HCT116 (cell line): ENCODE results near the gene DDX3X. TPM values are rescaled to one million over a fixed set of nuclear protein-coding genes. Genes with fewer than 3 reads are reported as not detected.

Source experiments
- ATAC-seq: fragments of 200-7000 bp; cut with Tn5 transposase; 2 replicates; pipeline ENCODE4 v1.9.1; 2020; ENCODE audit warnings: mild to moderate bottlenecking, moderate library complexity
- BruUV-seq: library from RNA; stranded (reverse); fragments of 400-500 nt; replicated peaks from 2 replicates; lab custom pipeline; 2021; lab: Mats Ljungman, UMichigan
- CTCF ChIA-PET: fragments of 300-600 bp; sonication (Branson Sonifier 250); formaldehyde crosslinking; loops from one replicate; lab custom pipeline; 2021; ENCODE audit warnings: antibody characterized with exemption; lab: Charles Lee
- POLR2A ChIA-PET: fragments of 300-600, 350-600 bp; sonication (Branson Sonifier 250); formaldehyde crosslinking; loops from one replicate; lab custom pipeline; 2021; ENCODE audit warnings: antibody characterized with exemption; lab: Charles Lee
- RAD21 ChIA-PET, 2 experiments: fragments of 300-600 bp; sonication (Branson Sonifier 250); formaldehyde crosslinking; loops; one replicate each; lab custom pipeline; 2023; ENCODE audit warnings: low total read pairs in 2 of 2; ENCODE audit not compliant: uncharacterized antibody in 2 of 2, unreplicated experiment in 2 of 2, low non-redundant PET in 1 of 2; lab: Charles Lee
- DNase-seq: peaks from one replicate; pipeline ENCODE4 v3.0.0-alpha.2; 2010; ENCODE audit warnings: low read depth, low spot score
- H2AFZ ChIP-seq: fragments of 200-600 bp; shearing (Covaris generic), sonication (generic); 2 replicates; pipeline ENCODE4 v1.6.1; 2017; ENCODE audit warnings: low read depth, mixed run types, mixed read lengths, antibody characterized with exemption, low read length; ENCODE audit not compliant: poor library complexity, severe bottlenecking
- H3K27ac ChIP-seq: 2 replicates; pipeline ENCODE4 v1.5.1; 2012; ENCODE audit warnings: low read depth, low read length
- H3K27me3 ChIP-seq: fragments of 200-600 bp; sonication (generic); 2 replicates; pipeline ENCODE4 v1.6.1; 2016; ENCODE audit warnings: mixed run types, low read length, mixed read lengths; ENCODE audit not compliant: insufficient read depth
- H3K36me3 ChIP-seq, 2 experiments: fragments of 200-500 bp in 1 of 2; fragments of 200-600 bp in 1 of 2; sonication (Bioruptor generic) in 1 of 2; sonication (generic) in 1 of 2; 2 replicates each; pipeline versions ENCODE4 v1.5.1 to v1.6.1; 2014 to 2016; ENCODE audit warnings: low read length in 2 of 2, inconsistent platforms in 1 of 2, mixed read lengths in 1 of 2, mixed run types in 1 of 2; ENCODE audit not compliant: insufficient read depth in 2 of 2, control insufficient read depth in 1 of 2
- H3K4me1 ChIP-seq, 2 experiments: fragments of 200-600 bp in 1 of 2; sonication (generic) in 1 of 2; 2 replicates each; pipeline versions ENCODE4 v1.5.1 to v1.6.1; 2012 to 2017; ENCODE audit warnings: low read length in 2 of 2, inconsistent platforms in 1 of 2, mild to moderate bottlenecking in 1 of 2, mixed read lengths in 1 of 2, mixed run types in 1 of 2, moderate library complexity in 1 of 2; ENCODE audit not compliant: insufficient read depth in 2 of 2, control insufficient read depth in 1 of 2
- H3K4me2 ChIP-seq: fragments of 200-600 bp; sonication (generic); 2 replicates; pipeline ENCODE4 v1.6.1; 2017; ENCODE audit warnings: mixed run types, low read length, mixed read lengths
- H3K4me3 ChIP-seq, 2 experiments: fragments of 200-600 bp in 1 of 2; sonication (generic) in 1 of 2; replicated peaks in 1 of 2; 2 replicates each; pipeline ENCODE4 v1.5.1; 2011 to 2016; ENCODE audit warnings: low read length in 2 of 2, control low read depth in 1 of 2, low read depth in 1 of 2, mild to moderate bottlenecking in 1 of 2, mixed read lengths in 1 of 2, mixed run types in 1 of 2
- H3K79me2 ChIP-seq: fragments of 200-600 bp; sonication (generic); 2 replicates; pipeline ENCODE4 v1.6.1; 2017; ENCODE audit warnings: mild to moderate bottlenecking, mixed run types, low read length, moderate library complexity, mixed read lengths; ENCODE audit not compliant: insufficient read depth
- H3K9ac ChIP-seq: fragments of 200-600 bp; sonication (generic); 2 replicates; pipeline ENCODE4 v1.6.1; 2016; ENCODE audit warnings: low read length, mixed read lengths
- H3K9me2 ChIP-seq: fragments of 200-600 bp; sonication (generic), shearing (Covaris generic); 2 replicates; pipeline ENCODE4 v1.6.1; 2017; ENCODE audit warnings: mixed run types, mild to moderate bottlenecking, moderate library complexity; ENCODE audit not compliant: insufficient read depth
- H3K9me3 ChIP-seq, 2 experiments: fragments of 200-500 bp in 1 of 2; fragments of 200-600 bp in 1 of 2; sonication (Bioruptor generic) in 1 of 2; sonication (generic) in 1 of 2; 2 replicates each; pipeline ENCODE4 v1.6.1; 2014 to 2017; ENCODE audit warnings: low read length in 2 of 2, mixed read lengths in 2 of 2, inconsistent platforms in 1 of 2, low read depth in 1 of 2, mild to moderate bottlenecking in 1 of 2, mixed run types in 1 of 2, moderate library complexity in 1 of 2; ENCODE audit not compliant: control insufficient read depth in 1 of 2, insufficient read depth in 1 of 2
- H4K20me1 ChIP-seq: fragments of 200-600 bp; sonication (generic), shearing (Covaris generic); 2 replicates; pipeline ENCODE4 v1.6.1; 2017; ENCODE audit warnings: mixed run types, mild to moderate bottlenecking, moderate library complexity; ENCODE audit not compliant: insufficient read depth
- CBX3 ChIP-seq: IDR thresholded peaks from 2 replicates; pipeline ENCODE4 v1.6.1; 2012; ENCODE audit warnings: low read depth
- CEBPB ChIP-seq: IDR thresholded peaks from 2 replicates; pipeline ENCODE4 v1.6.1; 2012; ENCODE audit warnings: low read depth
- ELF1 ChIP-seq: IDR thresholded peaks from 2 replicates; pipeline ENCODE4 v1.6.1; 2012; ENCODE audit warnings: low read depth, borderline replicate concordance
- POLR2AphosphoS5 ChIP-seq: IDR thresholded peaks from 2 replicates; pipeline ENCODE4 v1.6.1; 2011; ENCODE audit warnings: mild to moderate bottlenecking, low read depth, low read length, moderate library complexity
- REST ChIP-seq: IDR thresholded peaks from 2 replicates; pipeline ENCODE4 v1.6.1; 2012; ENCODE audit warnings: low read depth
- TCF7L2 ChIP-seq: IDR thresholded peaks from 2 replicates; pipeline ENCODE4 v1.7.0; 2011; ENCODE audit warnings: borderline replicate concordance, inconsistent platforms; ENCODE audit not compliant: insufficient read depth, insufficient read length; ENCODE audit errors: extremely low read depth
- YY1 ChIP-seq: IDR thresholded peaks from 2 replicates; pipeline ENCODE4 v1.6.1; 2011; ENCODE audit warnings: low read length, low read depth, moderate library complexity, mild to moderate bottlenecking; ENCODE audit not compliant: insufficient replicate concordance; ENCODE audit errors: extremely low read depth
- ZFX ChIP-seq: fragments of 450-650 bp; IDR thresholded peaks from 2 replicates; pipeline ENCODE4 v1.6.1; 2017
- intact Hi-C: fragments of 100-400 bp; cut with micrococcal nuclease; formaldehyde crosslinking; loops from 2 replicates; pipeline ENCODE4 v1.10.0; 2022
- total RNA-seq: library from RNA; stranded (reverse); gene quantifications from one replicate; pipeline ENCODE4 v1.2.1, GENCODE V29; 2021; ENCODE audit not compliant: unreplicated experiment

Gene DDX3X
- total RNA-seq, 1 experiment from 2014 or later = 253 TPM

DNA sequence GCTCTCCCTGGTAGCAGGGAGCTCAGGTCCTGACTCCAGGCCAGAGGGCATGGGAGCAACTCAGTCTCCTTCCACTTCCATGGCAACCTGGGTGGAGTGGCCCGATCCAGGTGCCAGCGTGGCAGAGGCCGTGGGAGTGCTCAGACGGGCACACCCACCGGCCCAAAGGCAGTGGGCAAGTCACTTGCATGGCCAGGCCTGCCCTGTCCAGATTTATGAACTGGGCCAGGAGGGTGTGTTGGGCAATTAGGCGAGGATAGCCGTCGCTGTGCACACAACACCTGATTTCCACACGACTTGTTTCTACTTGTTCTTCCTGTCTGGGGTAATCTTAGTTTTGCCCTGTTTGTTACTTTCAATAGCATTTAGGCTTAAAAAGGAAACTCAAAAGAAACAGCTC, 57.6 kb downstream of the DDX3X start (continued):
- no peak for TF ChIP-seq POLR2AphosphoS5
- TF ChIP-seq CEBPB = no peak

DNA sequence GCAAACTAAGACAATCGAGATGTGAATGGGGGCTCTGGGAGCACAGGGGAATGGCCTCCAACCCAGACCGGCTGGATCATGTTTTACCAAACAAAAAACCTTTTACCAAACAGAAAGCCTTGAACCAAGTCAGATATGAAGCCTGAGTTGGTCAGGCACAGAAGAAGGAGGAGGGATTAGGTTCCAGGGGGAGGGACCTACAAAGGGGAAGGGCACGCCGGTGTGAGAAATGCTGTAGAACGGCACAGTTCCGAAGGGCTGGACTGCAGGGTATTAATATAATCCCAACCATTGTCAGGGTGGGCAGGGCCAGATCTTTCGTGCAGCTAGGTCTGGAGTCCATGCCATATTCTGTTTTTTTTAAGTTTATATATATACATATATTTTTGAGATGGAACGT, 60.3 kb downstream of the DDX3X start:
- Histone ChIP-seq H3K36me3 (no peaks in the 10 kb centered on the region), H3K27me3 (no peaks in the 10 kb centered on the region), H3K4me1 (no peaks in the 10 kb centered on the region; a peak in 1 of 4 replicates), H3K9me3 (no peaks in the 10 kb centered on the region), H3K4me3 (no peak overlapping the region), H3K9ac (no peak overlapping the region), H3K4me2 (no peak overlapping the region), H4K20me1 (no peaks in the 10 kb centered on the region), H3K27ac (no peak overlapping the region), H3K79me2 (no peaks in the 10 kb centered on the region), H3K9me2 (no peaks in the 10 kb centered on the region), H2AFZ (no peak overlapping the region)
- POLR2A ChIA-PET = no interaction called here
- TF ChIP-seq TCF7L2 (no peak), ZFX (no peak), CEBPB (no peak), CBX3 (no peak), YY1 (no peak), ELF1 (no peak), REST (no peak)
- intact Hi-C loops = no loop called here
- RAD21 ChIA-PET = no interaction called here
- ATAC-seq = no peak
- CTCF ChIA-PET = no interaction called here
- no peak for DNase-seq
- BruUV-seq = no TSS peak
